Left renal cortex interstitium (tissue), 4 donors: ENCODE results near the gene CCDC88A. TPM values are rescaled to one million over a fixed set of nuclear protein-coding genes. Genes with fewer than 3 reads are reported as not detected.

ENCODE experiments used
- DNase-seq, 4 donors: peaks; one replicate each; pipeline ENCODE4 v3.0.0-alpha.2; 2013; ENCODE audit warnings: low read depth in 4 of 4, low spot score in 2 of 4, missing footprints in 1 of 4
- polyA plus RNA-seq, 4 donors: library from polyadenylated mRNA; unstranded; fragments of 120-200 nt; gene quantifications; one replicate each; pipeline ENCODE4 v1.2.1, GENCODE V29; 2013; ENCODE audit not compliant: insufficient read length in 4 of 4

Gene CCDC88A
- polyA plus RNA-seq, 4 donors: 50.0 to 89.2 (median 64.6) TPM

DNA sequence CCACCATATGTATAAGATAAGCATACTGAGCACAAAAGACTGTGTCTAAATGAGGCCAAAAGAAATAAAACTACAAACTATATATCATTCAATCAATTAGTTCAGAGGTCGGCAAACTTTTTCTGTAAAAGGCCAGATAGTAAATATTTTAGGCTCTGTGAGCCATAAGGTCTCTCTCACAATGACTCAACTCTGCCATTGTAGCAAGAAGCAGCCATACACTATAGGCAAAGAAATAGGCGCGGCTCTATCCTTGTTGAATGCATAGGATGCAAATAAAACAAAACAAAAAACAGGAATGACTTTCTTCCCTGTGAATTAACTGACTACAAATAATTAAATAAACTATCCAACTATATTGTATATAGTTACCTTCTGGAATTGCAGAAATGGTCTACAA, 8.6 kb upstream of the CCDC88A start:
- no peak for DNase-seq

DNA sequence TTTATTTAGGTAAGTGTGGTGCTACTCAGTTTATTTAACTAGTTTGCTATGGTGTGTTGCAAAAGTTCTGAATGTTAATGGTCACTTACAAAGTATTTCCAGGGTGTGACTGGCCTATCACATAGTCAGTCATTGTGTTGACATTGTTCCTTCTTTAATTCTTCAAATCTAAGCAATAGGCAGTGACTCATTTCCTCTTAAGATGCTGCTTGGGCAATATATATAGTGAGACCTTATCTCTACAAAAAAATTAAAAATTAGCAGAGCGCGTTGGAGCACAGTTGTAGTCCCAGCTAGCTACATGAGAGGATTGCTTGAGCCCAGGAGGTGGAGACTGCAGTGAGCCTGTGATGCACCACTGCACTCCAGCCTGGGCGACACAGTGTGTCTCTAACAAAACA, 5.8 kb upstream of the CCDC88A start:
- DNase-seq: no peak

- DNase-seq: no peak
Measured at GRCh38 chr2:55422876-55423665, 3.4 kb upstream of the CCDC88A start.

GRCh38 chr2:55421326-55421725, 1.7 kb upstream of the CCDC88A start:
- no peak for DNase-seq

DNA sequence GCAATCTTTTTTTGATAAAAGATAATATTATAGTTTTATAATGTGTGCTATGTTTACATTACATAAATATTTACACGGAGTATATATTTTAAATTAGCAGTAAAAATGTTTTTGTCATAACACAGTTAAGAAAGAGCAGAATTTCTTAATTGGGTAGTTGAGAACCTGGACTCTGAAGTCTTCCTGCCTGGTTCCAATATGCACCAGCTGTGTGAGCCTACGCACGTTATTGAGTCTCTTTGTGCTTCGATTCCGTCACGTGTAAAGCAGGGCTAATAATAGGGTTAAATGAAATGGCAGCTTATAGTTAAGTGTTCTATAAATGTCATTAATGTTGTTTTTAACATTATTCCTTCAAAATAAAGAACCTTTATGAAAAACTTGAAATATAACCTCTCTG, 1.2 kb upstream of the CCDC88A start:
- DNase-seq: no peak

GRCh38 chr2:55420439-55420725, 726 bp upstream of the CCDC88A start:
- DNase-seq: no peak

DNA sequence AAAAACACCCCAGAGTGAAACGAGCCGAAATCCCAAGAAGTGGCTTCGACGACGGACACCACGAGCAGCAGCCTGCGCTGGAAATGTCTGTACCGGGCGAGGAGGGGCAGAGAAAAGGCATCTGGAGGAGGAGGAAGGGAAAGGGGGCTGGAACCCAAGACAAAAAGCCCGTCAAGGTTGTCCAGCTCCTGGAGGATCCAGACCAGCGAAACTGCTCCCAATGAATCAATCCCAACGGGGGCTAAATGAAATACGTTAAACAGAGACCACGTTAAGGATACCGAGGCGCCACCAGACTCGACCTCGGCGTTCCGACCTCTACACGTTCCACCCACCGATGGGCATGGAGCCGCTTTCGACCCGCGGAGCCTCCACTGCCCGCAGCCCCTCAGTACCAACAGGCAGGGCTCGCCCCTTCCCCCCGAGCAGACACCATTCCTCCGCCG, 400 bp downstream of the CCDC88A start:
- DNase-seq: peak in 2 of 4 donors; percentile 59 to 79

DNA sequence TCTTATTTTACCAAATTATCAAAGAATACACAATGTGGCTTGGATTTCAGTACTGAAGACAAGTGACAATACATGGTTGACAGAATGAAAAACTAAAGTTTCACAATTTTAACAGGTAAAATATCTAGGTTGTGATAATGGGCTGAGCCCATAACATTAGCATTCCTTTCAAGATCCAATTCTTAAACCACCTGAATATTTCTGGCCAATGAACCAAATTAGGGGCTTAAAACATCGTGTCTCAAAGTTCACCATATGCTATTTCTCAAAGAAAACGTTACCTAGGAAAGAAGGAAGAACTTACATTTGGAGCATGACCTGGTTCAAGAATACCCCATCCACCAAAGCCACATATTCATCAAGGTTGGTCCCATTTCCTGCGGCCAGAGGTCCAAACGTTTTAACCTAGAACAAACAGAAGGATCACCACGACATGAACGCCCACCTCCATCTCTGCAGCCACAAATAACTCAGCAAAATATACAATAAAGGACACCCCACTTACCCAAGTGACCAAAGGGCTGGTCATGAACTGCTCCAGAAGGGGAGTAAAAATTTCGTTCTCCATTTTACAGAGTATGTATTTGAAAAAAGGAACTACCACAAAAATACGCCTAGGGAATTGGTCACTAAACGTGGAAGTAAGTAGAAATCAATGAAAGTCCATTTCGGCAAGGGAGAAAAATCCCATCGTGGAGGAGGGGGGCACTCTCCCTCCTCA, 984 bp downstream of the CCDC88A start:
- no peak for DNase-seq

DNA sequence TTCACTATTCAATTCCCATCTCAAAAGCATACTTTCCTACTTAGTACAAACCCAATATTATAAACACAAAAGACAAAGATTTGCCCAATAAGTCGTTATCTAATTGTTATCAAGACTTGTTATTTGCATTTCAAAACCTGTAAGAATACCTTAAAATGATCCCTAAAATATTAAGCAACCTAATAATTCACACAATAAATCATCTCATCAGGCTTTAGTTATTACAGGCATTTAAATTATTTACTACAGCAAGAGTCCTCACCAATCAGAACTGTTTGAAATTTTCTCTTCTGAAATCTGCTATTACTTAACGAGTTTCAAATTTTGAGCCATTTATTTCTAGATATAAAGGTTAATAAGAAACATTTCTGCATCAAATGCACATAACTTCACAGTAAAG, 1.6 kb downstream of the CCDC88A start:
- DNase-seq: no peak

- no peak for DNase-seq
Measured at GRCh38 chr2:55416786-55417568, 2.7 kb downstream of the CCDC88A start.

GRCh38 chr2:55415300-55415699, 4.4 kb downstream of the CCDC88A start:
- DNase-seq: no peak

GRCh38 chr2:55408918-55409868, 10.5 kb downstream of the CCDC88A start:
- DNase-seq: no peak

- no peak for DNase-seq
Measured at GRCh38 chr2:55408098-55408882, 11.4 kb downstream of the CCDC88A start.

DNA sequence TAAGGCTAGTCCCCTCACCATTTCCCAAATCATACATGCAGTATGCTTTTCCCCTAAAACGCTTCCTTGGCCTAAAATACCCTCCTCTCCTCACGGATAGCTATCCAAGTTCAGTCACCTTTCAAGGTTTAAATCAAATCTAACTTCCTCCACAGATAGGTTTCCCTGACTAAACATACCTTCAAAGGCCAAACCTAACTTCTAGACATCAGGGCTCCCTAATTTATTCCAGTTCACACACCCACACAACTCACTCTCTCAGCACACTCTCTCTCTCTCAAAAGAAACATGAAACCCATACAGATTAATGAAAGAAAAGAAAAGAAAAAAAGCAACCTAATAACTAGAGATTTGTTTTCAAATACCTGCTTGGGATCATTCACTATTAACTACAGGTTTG, 14.5 kb downstream of the CCDC88A start:
- DNase-seq: no peak

- DNase-seq: no peak
Measured at GRCh38 chr2:55403256-55403998, 16.2 kb downstream of the CCDC88A start.

- no peak for DNase-seq
Measured at GRCh38 chr2:55401124-55401523, 18.5 kb downstream of the CCDC88A start.

DNA sequence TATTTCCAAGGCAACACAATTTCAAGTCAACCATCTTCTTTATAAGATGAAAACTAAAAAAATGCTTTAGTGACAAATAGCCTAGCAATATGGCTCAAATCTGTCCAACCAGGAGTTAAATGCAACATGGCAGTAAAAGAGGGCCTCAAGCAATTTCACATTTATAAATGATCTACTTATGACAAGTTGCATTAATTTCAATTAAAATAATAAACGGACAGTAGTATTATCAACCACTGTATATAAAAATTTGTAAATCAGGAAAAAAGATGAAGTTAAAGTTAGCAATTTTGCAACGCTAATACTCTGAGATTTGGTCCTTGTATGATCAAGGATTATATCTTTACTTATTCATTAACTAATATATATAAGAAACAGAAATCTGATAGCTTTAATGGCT, 19.3 kb downstream of the CCDC88A start:
- no peak for DNase-seq

- DNase-seq: no peak
Measured at GRCh38 chr2:55399815-55400214, 19.8 kb downstream of the CCDC88A start.
